Karpas-422 (cell line): ENCODE data around the gene HS6ST3. TPM values are rescaled to one million over a fixed set of nuclear protein-coding genes. Genes with fewer than 3 reads are reported as not detected.

Experiments
- DNase-seq: peaks from one replicate; pipeline ENCODE4 v3.0.0-alpha.2; 2015
- H2AFZ ChIP-seq: fragments of 200-600 bp; sonication (generic); 2 replicates; pipeline ENCODE4 v1.6.1; 2014; ENCODE audit warnings: antibody characterized with exemption, low read length, mixed read lengths
- H3K27ac ChIP-seq: fragments of 200-600 bp; sonication (generic); 2 replicates; pipeline ENCODE4 v1.5.1; 2014; ENCODE audit warnings: mild to moderate bottlenecking, low read length, moderate library complexity
- H3K27me3 ChIP-seq: fragments of 200-600 bp; sonication (generic); 2 replicates; pipeline ENCODE4 v1.6.1; 2014; ENCODE audit warnings: low read length, mixed read lengths
- H3K36me3 ChIP-seq: fragments of 200-600 bp; sonication (generic); 2 replicates; pipeline ENCODE4 v1.6.1; 2014; ENCODE audit warnings: low read length, mixed read lengths; ENCODE audit not compliant: insufficient read depth
- H3K4me1 ChIP-seq: fragments of 200-600 bp; sonication (generic); 2 replicates; pipeline ENCODE4 v1.6.1; 2014; ENCODE audit warnings: mild to moderate bottlenecking, low read length, mixed read lengths
- H3K4me2 ChIP-seq: fragments of 200-600 bp; sonication (generic); 2 replicates; pipeline ENCODE4 v1.6.1; 2014; ENCODE audit warnings: low read length, low read depth, mild to moderate bottlenecking; ENCODE audit not compliant: poor library complexity, severe bottlenecking
- H3K4me3 ChIP-seq: fragments of 200-600 bp; sonication (generic); 2 replicates; pipeline ENCODE4 v1.5.1; 2014; ENCODE audit warnings: mild to moderate bottlenecking, antibody characterized with exemption, low read length, mixed read lengths
- H3K79me2 ChIP-seq: fragments of 200-600 bp; sonication (generic); 2 replicates; pipeline ENCODE4 v1.6.1; 2014; ENCODE audit warnings: mild to moderate bottlenecking, low read length, mixed read lengths
- H3K9ac ChIP-seq: fragments of 200-600 bp; sonication (generic); 2 replicates; pipeline ENCODE4 v1.6.0; 2014; ENCODE audit warnings: low read length
- H3K9me2 ChIP-seq: fragments of 200-600 bp; sonication (generic), shearing (Covaris generic); replicated peaks from 2 replicates; pipeline ENCODE4 v1.6.0; 2014; ENCODE audit warnings: mild to moderate bottlenecking, low read length, moderate library complexity; ENCODE audit not compliant: insufficient read depth
- H3K9me3 ChIP-seq: fragments of 300-700, 200-600 bp; sonication (generic); 2 replicates; pipeline ENCODE4 v1.6.1; 2014; ENCODE audit warnings: low read length, mixed read lengths
- H4K20me1 ChIP-seq: fragments of 200-600 bp; sonication (generic); 2 replicates; pipeline ENCODE4 v1.6.1; 2014; ENCODE audit warnings: mild to moderate bottlenecking, antibody characterized with exemption, low read length, low read depth; ENCODE audit not compliant: insufficient read depth
- total RNA-seq: library from RNA; depleted of rRNA; stranded (reverse); fragments of >200 nt; shearing (Covaris generic); gene quantifications from 2 replicates; pipeline ENCODE4 v1.2.3, GENCODE V29; 2014; ENCODE audit warnings: low replicate concordance

Gene HS6ST3
- total RNA-seq, 1 experiment from 2014 or later = not detected

- Histone ChIP-seq H3K79me2 (no peaks in the 10 kb centered on the region), H3K9me3 (no peaks in the 10 kb centered on the region), H3K4me2 (no peak overlapping the region), H3K36me3 (no peaks in the 10 kb centered on the region), H3K4me1 (no peaks in the 10 kb centered on the region), H3K27me3 (no peaks in the 10 kb centered on the region), H2AFZ (no peak overlapping the region), H4K20me1 (no peaks in the 10 kb centered on the region), H3K9ac (no peak overlapping the region), H3K9me2 (no peaks in the 10 kb centered on the region), H3K4me3 (no peak overlapping the region), H3K27ac (no peak overlapping the region)
- no peak for DNase-seq
These were observed 328.2 kb downstream of the HS6ST3 start for GRCh38 chr13:96417939-96418685.

DNA sequence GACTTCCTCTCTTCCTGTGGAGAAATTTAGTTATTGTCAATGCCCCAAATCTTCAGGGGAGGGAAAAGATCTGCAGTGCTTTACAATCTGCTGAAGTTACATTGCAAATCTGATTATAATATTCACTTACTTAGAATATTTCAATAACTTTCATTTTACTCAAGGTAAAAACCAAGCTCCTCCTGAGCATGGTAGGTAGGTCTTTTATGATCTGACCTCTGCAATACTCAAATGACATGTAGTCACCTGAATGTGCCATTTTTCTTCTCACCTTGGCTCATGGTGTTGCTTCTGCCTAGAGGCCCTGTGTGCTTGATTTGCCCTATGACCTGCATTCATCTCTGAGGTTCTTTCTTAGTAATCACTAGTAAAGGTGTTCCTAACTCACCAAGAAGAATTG, 331.4 kb downstream of the HS6ST3 start:
- no peak overlapping the region for H3K27ac ChIP-seq
- H2AFZ ChIP-seq = no peak overlapping the region
- H3K27me3 ChIP-seq = no peaks in the 10 kb centered on the region
- H3K9me3 ChIP-seq = no peaks in the 10 kb centered on the region
- H3K9ac ChIP-seq = no peak overlapping the region
- H4K20me1 ChIP-seq = no peaks in the 10 kb centered on the region
- H3K9me2 ChIP-seq = no peaks in the 10 kb centered on the region
- no peak overlapping the region for H3K4me2 ChIP-seq
- no peaks in the 10 kb centered on the region for H3K36me3 ChIP-seq
- H3K4me3 ChIP-seq = no peak overlapping the region
- no peak for DNase-seq
- H3K4me1 ChIP-seq = no peaks in the 10 kb centered on the region
- H3K79me2 ChIP-seq = no peaks in the 10 kb centered on the region

DNA sequence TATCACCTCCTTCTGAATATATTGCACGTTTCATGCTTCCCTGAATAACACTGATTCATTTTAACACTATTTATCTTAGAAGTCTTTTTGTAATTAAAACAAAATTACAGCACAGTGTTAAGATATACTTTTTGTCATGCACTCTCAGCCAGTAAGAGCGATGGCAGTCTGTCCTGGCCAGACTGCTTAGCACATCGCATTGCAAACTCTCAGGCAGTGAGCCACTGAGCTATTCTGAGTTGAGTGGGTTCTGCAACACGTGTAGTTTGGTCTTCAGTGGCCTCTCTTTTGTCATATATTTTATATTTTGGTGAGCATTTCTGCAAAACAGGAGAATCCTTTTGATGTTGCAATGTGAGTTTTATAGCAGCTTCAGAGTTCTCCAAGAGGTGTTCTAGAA, 332.1 kb downstream of the HS6ST3 start:
- no peaks in the 10 kb centered on the region for H3K79me2 ChIP-seq
- no peaks in the 10 kb centered on the region for H4K20me1 ChIP-seq
- H3K27me3 ChIP-seq = no peaks in the 10 kb centered on the region
- no peak overlapping the region for H3K27ac ChIP-seq
- H3K4me2 ChIP-seq = no peak overlapping the region
- no peaks in the 10 kb centered on the region for H3K9me3 ChIP-seq
- no peaks in the 10 kb centered on the region for H3K9me2 ChIP-seq
- H3K4me1 ChIP-seq = no peaks in the 10 kb centered on the region
- H2AFZ ChIP-seq = no peak overlapping the region
- no peaks in the 10 kb centered on the region for H3K36me3 ChIP-seq
- no peak overlapping the region for H3K9ac ChIP-seq
- no peak for DNase-seq
- H3K4me3 ChIP-seq = no peak overlapping the region

DNA sequence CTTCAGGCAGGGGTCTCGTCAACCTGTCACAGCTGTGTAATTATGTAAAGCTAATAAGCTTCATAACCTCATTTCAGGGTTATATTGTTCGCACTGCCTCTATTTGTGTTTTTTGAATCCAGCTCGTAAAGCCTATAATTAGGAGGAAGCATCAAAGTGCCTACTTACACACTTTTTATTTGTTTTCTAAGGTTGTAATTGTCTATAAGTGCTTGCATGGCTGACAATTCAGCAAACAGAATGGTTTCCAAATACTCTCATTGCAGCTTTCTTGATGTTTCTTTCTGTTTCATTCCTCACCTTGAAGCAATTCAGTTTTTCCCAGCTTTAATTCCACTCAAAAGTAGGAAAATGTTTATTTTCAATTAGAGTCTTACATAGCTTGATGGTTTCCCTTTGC, 336.3 kb downstream of the HS6ST3 start:
- Histone ChIP-seq H3K4me1 (no peaks in the 10 kb centered on the region), H3K27me3 (no peaks in the 10 kb centered on the region), H3K9me3 (no peaks in the 10 kb centered on the region), H3K4me3 (no peak overlapping the region), H3K36me3 (no peaks in the 10 kb centered on the region), H3K4me2 (no peak overlapping the region), H2AFZ (no peak overlapping the region), H4K20me1 (no peaks in the 10 kb centered on the region), H3K27ac (no peak overlapping the region), H3K9me2 (no peaks in the 10 kb centered on the region), H3K9ac (no peak overlapping the region), H3K79me2 (no peaks in the 10 kb centered on the region)
- no peak for DNase-seq

DNA sequence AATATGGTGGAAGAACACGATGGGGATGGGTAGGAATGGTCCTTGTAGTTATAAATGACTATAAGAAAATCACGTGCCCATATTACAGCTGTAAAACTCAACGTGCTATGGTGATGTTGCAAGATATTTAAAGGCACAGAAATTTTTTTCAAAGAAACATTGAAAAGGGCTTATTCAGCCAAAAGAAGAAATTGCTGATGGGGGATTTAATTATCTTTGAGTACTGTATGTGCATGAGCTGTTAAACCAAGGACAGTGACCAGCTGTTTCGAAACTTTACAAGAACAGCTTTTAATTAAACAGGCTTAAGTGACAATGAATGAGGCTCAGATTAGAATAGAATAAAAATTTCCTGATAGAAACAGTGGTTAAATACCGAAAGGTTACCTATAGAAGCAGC, 339.0 kb downstream of the HS6ST3 start:
- no peaks in the 10 kb centered on the region for H3K4me1 ChIP-seq

GRCh38 chr13:96431044-96431581, 341.2 kb downstream of the HS6ST3 start:
- H3K27ac ChIP-seq = no peak overlapping the region
- H3K27me3 ChIP-seq = no peaks in the 10 kb centered on the region
- H2AFZ ChIP-seq = no peak overlapping the region
- no peak for DNase-seq
- H4K20me1 ChIP-seq = no peaks in the 10 kb centered on the region
- no peaks in the 10 kb centered on the region for H3K9me3 ChIP-seq
- H3K79me2 ChIP-seq = no peaks in the 10 kb centered on the region
- H3K4me2 ChIP-seq = no peak overlapping the region
- no peaks in the 10 kb centered on the region for H3K4me1 ChIP-seq
- H3K9ac ChIP-seq = no peak overlapping the region
- no peak overlapping the region for H3K4me3 ChIP-seq
- H3K36me3 ChIP-seq = no peaks in the 10 kb centered on the region
- no peaks in the 10 kb centered on the region for H3K9me2 ChIP-seq

More for the DNA sequence above, 339.0 kb downstream of the HS6ST3 start:
- no peaks in the 10 kb centered on the region for H3K9me2 ChIP-seq
- H3K27ac ChIP-seq = no peak overlapping the region
- H3K9ac ChIP-seq = no peak overlapping the region
- no peak overlapping the region for H3K4me2 ChIP-seq
- H3K9me3 ChIP-seq = no peaks in the 10 kb centered on the region
- no peaks in the 10 kb centered on the region for H3K36me3 ChIP-seq
- H4K20me1 ChIP-seq = no peaks in the 10 kb centered on the region
- no peak overlapping the region for H2AFZ ChIP-seq
- H3K79me2 ChIP-seq = no peaks in the 10 kb centered on the region
- no peak overlapping the region for H3K4me3 ChIP-seq
- no peak for DNase-seq
- no peaks in the 10 kb centered on the region for H3K27me3 ChIP-seq

DNA sequence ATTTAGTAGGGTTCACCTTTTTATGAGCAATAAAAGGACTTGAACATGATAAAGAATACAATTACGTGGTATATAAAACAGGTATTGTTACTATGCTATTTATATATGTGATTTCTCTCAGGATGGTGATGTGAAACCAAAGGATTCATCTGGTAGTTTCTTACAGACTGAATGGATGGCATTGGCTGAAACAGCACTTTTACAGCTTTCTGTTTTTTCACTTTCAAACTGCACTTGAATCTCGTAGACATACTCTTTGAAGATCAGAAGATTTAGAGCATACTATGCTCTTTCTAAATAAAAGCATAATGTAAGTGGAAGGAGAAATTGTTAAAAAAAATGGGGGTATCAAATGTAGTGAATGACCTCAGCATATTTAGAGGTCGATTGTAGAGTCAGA, 354.8 kb downstream of the HS6ST3 start:
- no peaks in the 10 kb centered on the region for H3K9me3 ChIP-seq
- H3K4me2 ChIP-seq = no peak overlapping the region
- H2AFZ ChIP-seq = no peak overlapping the region
- no peaks in the 10 kb centered on the region for H3K79me2 ChIP-seq
- H3K4me1 ChIP-seq = no peaks in the 10 kb centered on the region
- no peak overlapping the region for H3K4me3 ChIP-seq
- no peak overlapping the region for H3K27ac ChIP-seq
- no peaks in the 10 kb centered on the region for H4K20me1 ChIP-seq
- H3K27me3 ChIP-seq = no peaks in the 10 kb centered on the region
- no peak for DNase-seq
- H3K9ac ChIP-seq = no peak overlapping the region
- peaks cover 4% of the 10 kb centered on the region; the same call in 1 of the 2 replicates for H3K9me2 ChIP-seq
- H3K36me3 ChIP-seq = no peaks in the 10 kb centered on the region

- H3K4me2 ChIP-seq = no peak overlapping the region
These were observed 360.0 kb downstream of the HS6ST3 start for GRCh38 chr13:96449920-96450319.

More at GRCh38 chr13:96449920-96450319, 360.0 kb downstream of the HS6ST3 start:
- no peak for DNase-seq
- no peak overlapping the region for H3K4me3 ChIP-seq
- no peaks in the 10 kb centered on the region for H3K4me1 ChIP-seq
- peaks cover 6% of the 10 kb centered on the region; the same call in 1 of the 2 replicates for H3K9me2 ChIP-seq
- no peaks in the 10 kb centered on the region for H3K79me2 ChIP-seq
- H4K20me1 ChIP-seq = no peaks in the 10 kb centered on the region
- no peaks in the 10 kb centered on the region for H3K27me3 ChIP-seq
- H3K27ac ChIP-seq = no peak overlapping the region
- H2AFZ ChIP-seq = no peak overlapping the region
- H3K9me3 ChIP-seq = no peaks in the 10 kb centered on the region
- no peak overlapping the region for H3K9ac ChIP-seq
- no peaks in the 10 kb centered on the region for H3K36me3 ChIP-seq
